Measurements from ENCODE around the gene LALBA. TPM values are rescaled to one million over a fixed set of nuclear protein-coding genes. Genes with fewer than 3 reads are reported as not detected.
"Not testable (repeated sequence)": the region's sequence is repeated elsewhere in the genome, so short reads cannot be mapped to it uniquely, and the experiment has no call there.

The LALBA gene
- total RNA-seq, 2 experiments from 2014 or later: not detected

GRCh38 chr12:48532601-48533000, 37.2 kb downstream of the LALBA start:
- POLR2A ChIA-PET: interaction anchor here (0.7 kb wide), 1 partner anchor 11 kb away, joined by 3 read pairs; no protein-coding TSS in a partner anchor
- intact Hi-C loops (cut with micrococcal nuclease; ENCODE audit: unreplicated experiment): no loop called here

GRCh38 chr12:48527891-48528670, 41.8 kb downstream of the LALBA start:
- H2AFZ ChIP-seq (ENCODE audit: low read length): no peak overlapping the region
- H3K4me3 ChIP-seq (ENCODE audit: low read depth, low read length, poor library complexity, severe bottlenecking): no peak overlapping the region
- intact Hi-C loops (cut with micrococcal nuclease; ENCODE audit: unreplicated experiment): no loop called here
- TF ChIP-seq CTCF (conservative IDR thresholded peaks at IDR 0.05; ENCODE audit: low read length) (no peak), EZH2phosphoT487 (IDR thresholded peaks at IDR 0.05; ENCODE audit: borderline replicate concordance, low read depth, low read length) (no peak)
- no peak overlapping the region for H3K4me2 ChIP-seq (ENCODE audit: low read length)
- H3K9me2 ChIP-seq (ENCODE audit: insufficient read depth, low read length): no peaks in the 10 kb centered on the region; the same call in 1 of the 2 replicates
- no peak for DNase-seq (ENCODE audit: low spot score)
- H3K79me2 ChIP-seq (ENCODE audit: insufficient read depth, low read depth, low read length): no peaks in the 10 kb centered on the region
- POLR2A ChIA-PET: no interaction called here
- H3K4me1 ChIP-seq (ENCODE audit: insufficient read depth, low read length, poor library complexity, severe bottlenecking): no peaks in the 10 kb centered on the region
- H4K20me1 ChIP-seq (ENCODE audit: insufficient read depth, low read length): no peaks in the 10 kb centered on the region
- H3K36me3 ChIP-seq (ENCODE audit: insufficient read depth, low read length): no peaks in the 10 kb centered on the region
- CTCF ChIA-PET (ENCODE audit: unreplicated experiment): no interaction called here
- no peak overlapping the region for H3K27ac ChIP-seq (ENCODE audit: low read depth, low read length, poor library complexity, severe bottlenecking)
- H3K9me3 ChIP-seq (ENCODE audit: low read length): no peaks in the 10 kb centered on the region
- BruUV-seq (replicated peaks): no TSS peak

More at GRCh38 chr12:48532601-48533000, 37.2 kb downstream of the LALBA start:
- no peak overlapping the region for H3K4me2 ChIP-seq (ENCODE audit: low read length)
- BruUV-seq (replicated peaks): no TSS peak
- no peaks in the 10 kb centered on the region for H4K20me1 ChIP-seq (ENCODE audit: insufficient read depth, low read length)
- H2AFZ ChIP-seq (ENCODE audit: low read length): no peak overlapping the region
- DNase-seq (ENCODE audit: low spot score): no peak
- H3K79me2 ChIP-seq (ENCODE audit: insufficient read depth, low read depth, low read length): no peaks in the 10 kb centered on the region
- no peak overlapping the region for H3K27ac ChIP-seq (ENCODE audit: low read depth, low read length, poor library complexity, severe bottlenecking)
- H3K9me3 ChIP-seq (ENCODE audit: low read length): no peaks in the 10 kb centered on the region
- no peaks in the 10 kb centered on the region; the same call in 1 of the 2 replicates for H3K9me2 ChIP-seq (ENCODE audit: insufficient read depth, low read length)
- H3K4me1 ChIP-seq (ENCODE audit: insufficient read depth, low read length, poor library complexity, severe bottlenecking): no peaks in the 10 kb centered on the region
- TF ChIP-seq CTCF (conservative IDR thresholded peaks at IDR 0.05; ENCODE audit: low read length): no peak
- no peak for TF ChIP-seq EZH2phosphoT487 (IDR thresholded peaks at IDR 0.05; ENCODE audit: borderline replicate concordance, low read depth, low read length)
- H3K36me3 ChIP-seq (ENCODE audit: insufficient read depth, low read length): no peaks in the 10 kb centered on the region
- H3K4me3 ChIP-seq (ENCODE audit: low read depth, low read length, poor library complexity, severe bottlenecking): no peak overlapping the region
- CTCF ChIA-PET (ENCODE audit: unreplicated experiment): no interaction called here

GRCh38 chr12:48525332-48525731, 44.5 kb downstream of the LALBA start, which contains the start of gene OR8S1:
TSS of gene OR8S1 (plus strand) at chr12:48525632. CDS start at chr12:48525632, 0 bp downstream.
- no peak for DNase-seq (ENCODE audit: low spot score)
- Histone ChIP-seq H3K4me3 (ENCODE audit: low read depth, low read length, poor library complexity, severe bottlenecking) (no peak within 1 kb of the TSS), H2AFZ (ENCODE audit: low read length) (no peak within 1 kb of the TSS), H3K36me3 (ENCODE audit: insufficient read depth, low read length) (no peaks in the 10 kb centered on the region), H3K4me1 (ENCODE audit: insufficient read depth, low read length, poor library complexity, severe bottlenecking) (no peaks in the 10 kb centered on the region), H3K9me3 (ENCODE audit: low read length) (no peaks in the 10 kb centered on the region), H3K79me2 (ENCODE audit: insufficient read depth, low read depth, low read length) (no peaks in the 10 kb centered on the region), H4K20me1 (ENCODE audit: insufficient read depth, low read length) (no peaks in the 10 kb centered on the region), H3K4me2 (ENCODE audit: low read length) (no peak within 1 kb of the TSS), H3K9me2 (ENCODE audit: insufficient read depth, low read length) (no peaks in the 10 kb centered on the region; the same call in 1 of the 2 replicates), H3K27ac (ENCODE audit: low read depth, low read length, poor library complexity, severe bottlenecking) (no peak within 1 kb of the TSS)
- no TSS peak for BruUV-seq (replicated peaks)
- intact Hi-C loops (cut with micrococcal nuclease; ENCODE audit: unreplicated experiment): no loop called here
- TF ChIP-seq EZH2phosphoT487 (IDR thresholded peaks at IDR 0.05; ENCODE audit: borderline replicate concordance, low read depth, low read length) (no peak), CTCF (conservative IDR thresholded peaks at IDR 0.05; ENCODE audit: low read length) (no peak)
- ChIA-PET POLR2A (interaction anchor here (0.7 to 1.5 kb wide), 2 partner anchors 12 to 14 kb away, joined by 3 to 4 read pairs; no protein-coding TSS in a partner anchor), CTCF (ENCODE audit: unreplicated experiment) (no interaction called here)

- DNase-seq (ENCODE audit: low spot score); H2AFZ ChIP-seq (ENCODE audit: low read length); H3K27ac ChIP-seq (ENCODE audit: low read depth, low read length, poor library complexity, severe bottlenecking); POLR2A ChIA-PET; H3K9me2 ChIP-seq (ENCODE audit: insufficient read depth, low read length); H3K79me2 ChIP-seq (ENCODE audit: insufficient read depth, low read depth, low read length); H3K4me3 ChIP-seq (ENCODE audit: low read depth, low read length, poor library complexity, severe bottlenecking); H3K4me2 ChIP-seq (ENCODE audit: low read length); BruUV-seq (replicated peaks); H3K36me3 ChIP-seq (ENCODE audit: insufficient read depth, low read length); H3K9me3 ChIP-seq (ENCODE audit: low read length); CTCF ChIA-PET (ENCODE audit: unreplicated experiment); H3K4me1 ChIP-seq (ENCODE audit: insufficient read depth, low read length, poor library complexity, severe bottlenecking); intact Hi-C loops (cut with micrococcal nuclease; ENCODE audit: unreplicated experiment); H4K20me1 ChIP-seq (ENCODE audit: insufficient read depth, low read length): not testable (repeated sequence)
These were observed 49.5 kb downstream of the LALBA start for GRCh38 chr12:48520381-48520780.

Data from OCI-LY7 (cell line).